ENCODE measurements around the gene NRP1. TPM values are rescaled to one million over a fixed set of nuclear protein-coding genes. Genes with fewer than 3 reads are reported as not detected.
"Not testable (repeated sequence)": the region's sequence is repeated elsewhere in the genome, so short reads cannot be mapped to it uniquely, and the experiment has no call there.

Gene NRP1
- total and polyA plus RNA-seq, 8 donors = 79.8 to 203 (median 164) TPM

DNA sequence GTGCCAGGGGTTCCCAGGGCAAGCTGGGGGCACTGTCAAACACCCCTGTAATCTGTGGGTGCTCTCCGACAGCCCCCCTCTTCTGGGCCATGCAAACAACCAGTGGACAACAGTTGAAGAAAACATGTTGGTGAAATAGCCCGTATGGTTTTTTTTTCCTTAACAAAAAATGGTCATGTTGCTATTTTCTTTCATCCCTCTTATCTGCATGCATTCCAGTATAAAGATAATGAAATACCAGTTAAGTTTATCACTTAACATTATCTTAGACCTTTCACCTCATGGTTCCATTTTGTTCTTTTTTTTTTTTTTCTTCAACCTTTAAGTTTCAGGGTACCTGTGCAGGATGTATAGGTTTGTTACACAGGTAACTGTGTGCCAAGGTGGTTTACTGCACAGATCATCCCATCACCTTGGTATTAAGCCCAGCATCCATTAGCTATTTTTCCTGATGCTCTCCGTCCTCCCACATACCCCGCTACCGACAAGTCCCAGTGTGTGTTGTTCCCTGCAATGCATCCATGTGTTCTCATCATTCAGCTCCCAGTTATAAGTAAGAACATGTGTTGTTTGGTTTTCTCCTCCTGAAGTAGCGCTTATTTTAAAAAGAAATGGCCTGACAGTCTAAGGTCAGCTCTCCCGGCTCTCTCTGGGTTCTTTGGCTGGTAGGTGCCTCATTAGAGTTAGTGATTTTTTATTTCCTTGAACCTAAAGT lies 110.1 kb downstream of the NRP1 start:
- Histone ChIP-seq H3K27ac (no peak overlapping the region), H3K27me3 (no peaks in the 10 kb centered on the region), H3K4me1 (peaks cover 0 to 6% of the 10 kb centered on the region in 2 donors), H3K4me3 (no peak overlapping the region), H3K36me3 (peaks cover 0 to 60% of the 10 kb centered on the region in 2 donors), H3K9me3 (no peaks in the 10 kb centered on the region)
- intact Hi-C loops (cut with DNase I) = no loop called here
- DNase-seq = no peak
- TF ChIP-seq CTCF (IDR thresholded peaks at IDR 0.05) = no peak
- ATAC-seq = no peak

GRCh38 chr10:33223326-33224000 lies 111.0 kb downstream of the NRP1 start:
- intact Hi-C loops (cut with DNase I) = no loop called here
- Histone ChIP-seq H3K27me3 (no peaks in the 10 kb centered on the region), H3K4me1 (no peaks in the 10 kb centered on the region), H3K9me3 (no peaks in the 10 kb centered on the region), H3K4me3 (no peak overlapping the region), H3K27ac (no peak overlapping the region), H3K36me3 (peaks cover 0 to 68% of the 10 kb centered on the region in 2 donors)
- TF ChIP-seq CTCF (IDR thresholded peaks at IDR 0.05) = no peak
- ATAC-seq (no peak), DNase-seq (no peak)

DNA sequence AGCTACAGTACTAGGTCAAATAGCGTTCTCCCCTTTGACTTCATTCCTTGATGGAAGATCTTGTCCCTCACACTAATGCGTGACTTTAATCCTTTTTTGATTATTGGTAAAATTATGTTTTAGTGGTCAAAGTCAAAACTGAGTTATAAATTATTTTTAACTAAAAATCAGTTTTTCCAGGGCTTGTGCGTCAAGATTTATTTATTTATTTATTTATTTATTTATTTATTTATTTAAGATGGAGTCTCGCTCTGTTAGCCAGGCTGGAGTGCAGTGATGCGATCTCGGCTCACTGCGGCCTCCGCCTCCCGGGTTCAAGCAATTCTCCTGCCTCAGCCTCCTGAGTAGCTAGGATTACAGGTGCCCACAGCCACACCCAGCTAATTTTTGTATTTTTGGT lies 112.2 kb downstream of the NRP1 start:
- peaks cover 0 to 68% of the 10 kb centered on the region in 2 donors for H3K36me3 ChIP-seq
- H3K4me1 ChIP-seq; H3K4me3 ChIP-seq; DNase-seq; H3K27ac ChIP-seq; ATAC-seq; H3K27me3 ChIP-seq; H3K9me3 ChIP-seq; intact Hi-C loops (cut with DNase I): not testable (repeated sequence)

DNA sequence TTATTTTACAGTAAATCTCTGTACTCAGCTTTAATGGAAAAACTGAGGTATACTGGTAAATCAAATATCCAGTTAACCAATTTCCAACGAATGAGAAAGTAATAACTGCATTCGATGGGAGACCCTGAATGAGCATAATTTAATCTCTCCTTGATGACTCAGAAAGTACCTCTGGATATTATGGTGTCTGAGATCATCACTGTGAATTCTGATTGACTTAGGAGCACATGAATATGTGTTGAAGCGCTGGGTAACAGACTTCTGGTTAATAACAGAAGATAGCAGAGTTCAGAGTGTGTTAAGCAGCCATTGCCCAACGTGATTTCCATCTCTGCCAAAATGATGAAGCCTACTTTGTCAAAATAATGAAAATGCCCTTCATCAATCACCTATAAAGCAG lies 116.6 kb downstream of the NRP1 start:
- Histone ChIP-seq H3K27me3 (no peaks in the 10 kb centered on the region), H3K9me3 (no peaks in the 10 kb centered on the region), H3K4me1 (peaks cover under 1 to 1% of the 10 kb centered on the region in 2 donors), H3K36me3 (peaks cover 0 to 60% of the 10 kb centered on the region in 2 donors), H3K27ac (no peak overlapping the region), H3K4me3 (no peak overlapping the region)
- TF ChIP-seq CTCF (IDR thresholded peaks at IDR 0.05) = no peak
- intact Hi-C loops (cut with DNase I) = no loop called here
- ATAC-seq (no peak), DNase-seq (no peak)

GRCh38 chr10:33216661-33217427 lies 117.6 kb downstream of the NRP1 start:
- no peaks in the 10 kb centered on the region for H3K9me3 ChIP-seq
- ATAC-seq (peak; percentile 59), DNase-seq (no peak)
- no peaks in the 10 kb centered on the region for H3K27me3 ChIP-seq
- H3K36me3 ChIP-seq = peaks cover 0 to 54% of the 10 kb centered on the region in 2 donors
- intact Hi-C loops (cut with DNase I) = no loop called here
- no peak overlapping the region for H3K4me3 ChIP-seq
- H3K27ac ChIP-seq = peak overlapping the region; percentile 2 to 54
- no peak for TF ChIP-seq CTCF (IDR thresholded peaks at IDR 0.05)
- peaks cover 9 to 10% of the 10 kb centered on the region in 2 donors for H3K4me1 ChIP-seq
